Endothelial cell of umbilical vein (primary cell): ENCODE data around the gene DCC. TPM values are rescaled to one million over a fixed set of nuclear protein-coding genes. Genes with fewer than 3 reads are reported as not detected.

Experiments
- BruUV-seq: library from RNA; stranded (reverse); fragments of 400-500 nt; replicated peaks from 2 replicates; lab custom pipeline; 2021; lab: Mats Ljungman, UMichigan
- CTCF ChIA-PET: fragments of 300-600, 350-600 bp; sonication (Branson Sonifier 250); formaldehyde crosslinking; loops from one replicate; lab custom pipeline; 2021; ENCODE audit warnings: antibody characterized with exemption, inconsistent platforms; lab: Charles Lee
- POLR2A ChIA-PET: fragments of 300-600, 350-600 bp; sonication (Branson Sonifier 250); formaldehyde crosslinking; loops from one replicate; lab custom pipeline; 2021; ENCODE audit warnings: antibody characterized with exemption, inconsistent platforms; lab: Charles Lee
- DNase-seq: peaks from one replicate; pipeline ENCODE4 v3.0.0-alpha.2; 2011; ENCODE audit warnings: low read depth, low spot score
- FAIRE-seq: peaks from 2 replicates; lab custom pipeline; 2011; peaks lifted over from hg19 to GRCh38; lab: Jason Lieb, UNC
- H2AFZ ChIP-seq: 2 replicates; pipeline ENCODE4 v1.6.0; 2012; ENCODE audit warnings: low read depth, low read length, control low read depth, inconsistent platforms
- H3K27ac ChIP-seq: 2 replicates; pipeline ENCODE4 v1.5.1; 2011; ENCODE audit warnings: low read depth, mild to moderate bottlenecking, control low read depth, low read length, moderate library complexity; ENCODE audit not compliant: insufficient read depth
- H3K27me3 ChIP-seq, 2 experiments: 2 replicates each; pipeline versions ENCODE4 v1.6.0 to v1.6.1; 2011; ENCODE audit warnings: low read length in 2 of 2, mixed read lengths in 1 of 2; ENCODE audit not compliant: control insufficient read depth in 2 of 2, insufficient read depth in 2 of 2
- H3K36me3 ChIP-seq, 2 experiments: 2 replicates in 1 of 2; 3 replicates in 1 of 2; pipeline ENCODE4 v1.5.1; 2011; ENCODE audit warnings: low read length in 2 of 2, mild to moderate bottlenecking in 1 of 2, moderate library complexity in 1 of 2; ENCODE audit not compliant: control insufficient read depth in 2 of 2, insufficient read depth in 2 of 2; ENCODE audit errors: extremely low read depth in 1 of 2
- H3K4me1 ChIP-seq: 3 replicates; pipeline ENCODE4 v1.5.1; 2011; ENCODE audit warnings: mild to moderate bottlenecking, low read length; ENCODE audit not compliant: control insufficient read depth, insufficient read depth; ENCODE audit errors: extremely low read depth
- H3K4me2 ChIP-seq: 2 replicates; pipeline ENCODE4 v1.6.1; 2011; ENCODE audit warnings: low read length, control low read depth, mixed read lengths; ENCODE audit not compliant: insufficient read depth
- H3K4me3 ChIP-seq, 3 experiments: fragments of 200-600 bp in 1 of 3; sonication (generic), shearing (Covaris generic) in 1 of 3; replicated peaks in 1 of 3; 2 replicates each; pipeline ENCODE4 v1.5.1; 2011 to 2016; ENCODE audit warnings: control low read depth in 3 of 3, low read length in 3 of 3, mild to moderate bottlenecking in 2 of 3, inconsistent platforms in 1 of 3, low read depth in 1 of 3, moderate library complexity in 1 of 3; ENCODE audit not compliant: insufficient read depth in 1 of 3
- H3K79me2 ChIP-seq: 2 replicates; pipeline ENCODE4 v1.6.0; 2012; ENCODE audit warnings: low read length, inconsistent platforms; ENCODE audit not compliant: control insufficient read depth, insufficient read depth
- H3K9ac ChIP-seq: replicated peaks from 2 replicates; pipeline ENCODE3; 2011; ENCODE audit warnings: low read length, control low read depth; ENCODE audit not compliant: insufficient read depth; ENCODE audit errors: extremely low read depth
- H3K9me1 ChIP-seq: replicated peaks from 3 replicates; pipeline ENCODE4 v1.6.0; 2011; ENCODE audit warnings: mild to moderate bottlenecking, low read length; ENCODE audit not compliant: control insufficient read depth, insufficient read depth; ENCODE audit errors: extremely low read depth
- H3K9me3 ChIP-seq: replicated peaks from 2 replicates; pipeline ENCODE4 v1.5.1; 2012; ENCODE audit warnings: low read length, inconsistent platforms; ENCODE audit not compliant: control insufficient read depth, insufficient read depth
- H4K20me1 ChIP-seq: replicated peaks from 2 replicates; pipeline ENCODE3; 2011; ENCODE audit warnings: mild to moderate bottlenecking, low read length; ENCODE audit not compliant: control insufficient read depth, insufficient read depth; ENCODE audit errors: extremely low read depth
- CTCF ChIP-seq, 2 donors: IDR thresholded peaks; 1 replicate in 1 of 2; 2 replicates in 1 of 2; pipeline ENCODE4 v1.5.1; 2011; ENCODE audit warnings: low read length in 2 of 2, mild to moderate bottlenecking in 2 of 2, moderate library complexity in 2 of 2, control low read depth in 1 of 2, inconsistent platforms in 1 of 2, low read depth in 1 of 2; ENCODE audit not compliant: insufficient read depth in 1 of 2; ENCODE audit errors: extremely low read depth in 1 of 2
- EZH2 ChIP-seq: IDR thresholded peaks from 2 replicates; pipeline ENCODE4 v1.6.1; 2012; ENCODE audit warnings: borderline replicate concordance, low read depth, mild to moderate bottlenecking, moderate library complexity, low read length, inconsistent platforms; ENCODE audit not compliant: severe bottlenecking
- FOS ChIP-seq: IDR thresholded peaks from 2 replicates; pipeline ENCODE4 v1.6.1; 2011; ENCODE audit warnings: mild to moderate bottlenecking, low read length, moderate library complexity, borderline replicate concordance; ENCODE audit not compliant: insufficient read depth
- JUN ChIP-seq: IDR thresholded peaks from 2 replicates; pipeline ENCODE4 v1.6.1; 2011; ENCODE audit warnings: borderline replicate concordance, low read depth; ENCODE audit not compliant: insufficient read length, insufficient read depth
- MAX ChIP-seq: IDR thresholded peaks from 2 replicates; pipeline ENCODE4 v1.6.1; 2011; ENCODE audit not compliant: insufficient read depth, insufficient read length
- MYC ChIP-seq: IDR thresholded peaks from one replicate; pipeline ENCODE4 v1.6.1; 2011; ENCODE audit warnings: mild to moderate bottlenecking, low read depth, low read length
- POLR2A ChIP-seq: IDR thresholded peaks from 2 replicates; pipeline ENCODE4 v1.6.1; 2012; ENCODE audit warnings: low read depth, mild to moderate bottlenecking, control low read depth, low read length
- POLR2AphosphoS5 ChIP-seq: IDR thresholded peaks from 2 replicates; pipeline ENCODE4 v1.6.1; 2012; ENCODE audit warnings: low read depth, mild to moderate bottlenecking, control low read depth, low read length, moderate library complexity; ENCODE audit not compliant: insufficient read depth
- dilution Hi-C: fragments of 300-500 bp; cut with MboI; formaldehyde crosslinking; loops from one replicate; pipeline ENCODE4 v1.15.0; 2019; ENCODE audit warnings: low sequenced_read_pairs; ENCODE audit not compliant: extremely low pct_ligation_motif_present
- intact Hi-C: fragments of 100-400 bp; cut with micrococcal nuclease; formaldehyde crosslinking; loops from one replicate; pipeline ENCODE4 v1.10.0; 2022
- polyA plus RNA-seq, 4 experiments: library from polyadenylated mRNA; depleted of rRNA in 3 of 4; stranded (reverse) in 3 of 4; unstranded in 1 of 4; fragments of >200 nt; gene quantifications; 2 replicates each; pipeline versions ENCODE4 v1.2.1 to v1.2.3, GENCODE V29; 2011 to 2012; ENCODE audit warnings: missing spikeins in 1 of 4
- total RNA-seq: library from RNA; stranded (reverse); gene quantifications from 2 replicates; pipeline ENCODE4 v1.2.3, GENCODE V29; 2021

DCC gene
- total and polyA plus RNA-seq, 2 donors (not counting 3 experiments of a cell fraction or from before 2014, with no cell fraction given), result not detected

- TF ChIP-seq MAX (no peak), POLR2AphosphoS5 (no peak), FOS (no peak), JUN (no peak), EZH2 (no peak), CTCF (IDR thresholded peaks at IDR 0.05; ENCODE audit: extremely low read depth in 1 of 2, insufficient read depth in 1 of 2, low read depth in 1 of 2, low read length in 2 of 2) (no peak), POLR2A (no peak), MYC (no peak)
- intact Hi-C loops (no loop called here), dilution Hi-C loops (no loop called here)
- Histone ChIP-seq H4K20me1 (no peaks in the 10 kb centered on the region), H3K79me2 (no peaks in the 10 kb centered on the region), H3K4me3 (no peak overlapping the region), H3K9ac (no peak overlapping the region), H3K4me1 (no peaks in the 10 kb centered on the region), H3K36me3 (no peaks in the 10 kb centered on the region), H3K27ac (no peak overlapping the region), H3K27me3 (no peaks in the 10 kb centered on the region), H3K4me2 (no peak overlapping the region), H2AFZ (no peak overlapping the region), H3K9me1 (no peaks in the 10 kb centered on the region), H3K9me3 (no peaks in the 10 kb centered on the region)
- no peak for DNase-seq
- ChIA-PET POLR2A (no interaction called here), CTCF (no interaction called here)
- no TSS peak for BruUV-seq
- no peak for FAIRE-seq
These were observed 1101.9 kb downstream of the DCC start for GRCh38 chr18:53441761-53442414.
